COLO668 (cell line): ENCODE results near the gene TSKU.

ENCODE experiments used
- DNase-seq: peaks from one replicate; lab custom pipeline; 2025; ENCODE audit not compliant: unreplicated experiment; lab: John Stamatoyannopoulos, UW

Gene TSKU

GRCh38 chr11:76843907-76844306 is 60.8 kb downstream of the TSKU start:
- DNase-seq: no peak

GRCh38 chr11:76844511-76844910 is 61.4 kb downstream of the TSKU start:
- DNase-seq: no peak

- DNase-seq: no peak
Measured at GRCh38 chr11:76845069-76845468, 61.9 kb downstream of the TSKU start.

GRCh38 chr11:76846441-76846840 is 63.3 kb downstream of the TSKU start:
- DNase-seq: no peak
